HG03175 (cell line): ENCODE data around the gene CDK14.

ENCODE experiments used
- ATAC-seq: cut with Tn5 transposase; IDR thresholded peaks from one replicate; pipeline ENCODE4 v1.9.1; 2021; ENCODE audit warnings: mild to moderate bottlenecking, moderate library complexity; ENCODE audit not compliant: unreplicated experiment

CDK14 gene

DNA sequence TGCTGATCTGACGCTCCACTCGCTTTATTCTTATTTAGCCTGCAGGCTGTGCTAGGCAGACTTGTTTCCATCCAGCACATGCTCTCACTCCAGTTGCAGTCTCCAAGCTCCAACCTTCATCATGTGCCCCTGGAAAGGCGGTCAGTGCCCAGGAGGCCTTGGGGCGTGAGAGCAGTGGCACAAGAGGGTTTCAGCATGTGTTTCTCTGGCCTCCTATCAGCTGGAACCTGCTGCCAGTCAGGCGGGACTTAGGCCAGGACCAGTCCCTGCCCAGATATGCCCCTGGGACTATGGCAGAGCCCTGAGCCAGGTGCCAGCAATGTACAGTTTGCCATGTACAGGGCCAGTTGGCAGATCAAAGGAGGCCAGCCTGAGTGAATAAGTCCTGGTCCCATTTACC, 337.9 kb downstream of the CDK14 start:
- ATAC-seq, result no peak

- no peak for ATAC-seq
These were observed 342.2 kb downstream of the CDK14 start for GRCh38 chr7:90938371-90938770.

DNA sequence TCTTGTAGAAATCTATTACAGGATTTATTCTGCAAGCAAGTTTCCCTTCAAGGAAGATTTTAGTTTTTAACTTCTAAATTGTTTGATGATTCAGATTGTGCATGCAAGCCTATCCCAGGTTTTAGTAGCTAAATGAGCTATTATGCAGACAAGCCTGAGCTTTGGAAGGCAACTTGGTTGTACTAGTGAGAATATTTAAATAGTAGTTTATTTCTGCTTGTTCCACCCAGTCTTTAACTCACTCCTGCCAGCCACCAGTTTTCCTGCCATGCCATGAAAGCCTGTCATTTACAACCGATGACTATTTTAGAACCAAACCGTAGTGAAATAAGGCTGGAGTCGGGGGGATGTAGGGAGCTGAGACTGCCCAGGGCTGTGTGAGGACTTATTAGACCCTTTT, 343.5 kb downstream of the CDK14 start:
- no peak for ATAC-seq

DNA sequence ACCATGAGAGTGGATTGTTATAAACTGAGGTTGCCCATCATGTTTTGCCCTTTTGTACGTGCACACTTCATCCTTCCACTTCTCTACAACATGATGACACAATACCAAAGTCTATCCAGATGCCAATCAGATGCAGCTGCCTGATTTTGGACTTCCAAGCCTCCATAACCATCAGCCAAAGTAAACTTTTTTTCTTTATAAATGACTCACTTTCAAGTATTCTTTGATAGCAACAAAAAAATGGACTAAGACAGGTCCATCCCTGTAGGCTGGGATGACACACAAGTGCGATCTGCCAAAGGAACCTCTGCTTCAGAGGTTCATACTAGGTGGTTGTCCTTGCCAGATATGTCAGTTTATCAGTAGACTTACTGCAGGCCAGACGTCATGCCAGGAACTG, 347.9 kb downstream of the CDK14 start:
- ATAC-seq, result no peak

- no peak for ATAC-seq
These were observed 349.1 kb downstream of the CDK14 start for GRCh38 chr7:90945104-90945787.

DNA sequence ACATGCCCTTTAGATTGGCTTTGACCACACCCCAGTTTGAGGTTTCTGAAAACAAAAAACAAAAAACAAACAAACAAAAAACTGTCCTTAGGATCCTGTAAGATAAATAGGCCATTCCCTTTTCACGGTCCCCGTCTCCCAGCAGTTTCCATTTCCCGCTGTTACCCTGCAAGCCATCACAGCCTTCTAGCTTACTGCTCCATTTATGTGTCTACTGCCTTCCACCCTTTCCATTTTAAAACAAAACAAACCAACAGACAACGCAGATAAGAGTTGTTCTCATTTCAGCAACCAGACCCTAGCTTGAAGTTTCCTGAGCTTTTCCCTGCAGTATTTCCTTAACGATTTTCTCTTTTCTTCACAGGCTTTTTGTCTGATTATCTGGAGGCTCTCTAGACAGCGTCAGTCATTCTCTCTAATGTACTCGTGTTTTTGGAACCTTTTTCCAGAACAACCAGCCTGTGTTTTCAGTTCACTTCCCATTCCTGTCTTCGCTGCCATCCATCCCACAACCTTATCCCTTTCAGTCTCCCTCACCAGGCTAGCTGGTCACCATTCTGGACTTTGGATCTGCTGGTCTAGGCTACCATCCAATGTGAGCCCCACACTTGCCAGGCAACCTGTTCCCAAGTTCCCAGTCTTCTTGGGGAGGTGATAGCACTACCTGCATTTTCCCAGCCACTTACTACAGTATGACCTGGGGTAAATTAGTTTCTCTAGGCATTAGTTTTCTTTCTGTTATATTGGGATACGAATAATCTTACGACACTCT, 350.8 kb downstream of the CDK14 start:
- no peak for ATAC-seq

- no peak for ATAC-seq
These were observed 352.0 kb downstream of the CDK14 start for GRCh38 chr7:90948085-90948484.

DNA sequence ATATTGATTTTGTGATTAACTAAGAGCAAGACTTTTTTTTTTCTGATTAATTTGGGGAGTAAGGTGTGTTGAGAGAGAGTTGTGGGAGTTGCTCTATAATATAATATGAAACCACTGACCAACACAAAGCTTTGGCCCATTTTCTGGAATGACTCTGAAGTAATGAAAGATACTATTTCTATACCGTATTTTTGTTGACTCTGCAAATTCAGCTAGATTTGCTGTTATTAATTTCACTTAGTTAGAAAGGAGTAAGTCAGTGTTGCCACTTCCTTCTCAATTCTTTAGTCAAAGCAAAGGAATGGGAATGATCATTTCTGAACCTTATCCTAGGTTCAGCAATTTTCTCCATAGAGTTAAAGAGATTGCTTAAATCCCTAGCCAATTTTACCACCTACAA, 355.1 kb downstream of the CDK14 start:
- ATAC-seq, result no peak

DNA sequence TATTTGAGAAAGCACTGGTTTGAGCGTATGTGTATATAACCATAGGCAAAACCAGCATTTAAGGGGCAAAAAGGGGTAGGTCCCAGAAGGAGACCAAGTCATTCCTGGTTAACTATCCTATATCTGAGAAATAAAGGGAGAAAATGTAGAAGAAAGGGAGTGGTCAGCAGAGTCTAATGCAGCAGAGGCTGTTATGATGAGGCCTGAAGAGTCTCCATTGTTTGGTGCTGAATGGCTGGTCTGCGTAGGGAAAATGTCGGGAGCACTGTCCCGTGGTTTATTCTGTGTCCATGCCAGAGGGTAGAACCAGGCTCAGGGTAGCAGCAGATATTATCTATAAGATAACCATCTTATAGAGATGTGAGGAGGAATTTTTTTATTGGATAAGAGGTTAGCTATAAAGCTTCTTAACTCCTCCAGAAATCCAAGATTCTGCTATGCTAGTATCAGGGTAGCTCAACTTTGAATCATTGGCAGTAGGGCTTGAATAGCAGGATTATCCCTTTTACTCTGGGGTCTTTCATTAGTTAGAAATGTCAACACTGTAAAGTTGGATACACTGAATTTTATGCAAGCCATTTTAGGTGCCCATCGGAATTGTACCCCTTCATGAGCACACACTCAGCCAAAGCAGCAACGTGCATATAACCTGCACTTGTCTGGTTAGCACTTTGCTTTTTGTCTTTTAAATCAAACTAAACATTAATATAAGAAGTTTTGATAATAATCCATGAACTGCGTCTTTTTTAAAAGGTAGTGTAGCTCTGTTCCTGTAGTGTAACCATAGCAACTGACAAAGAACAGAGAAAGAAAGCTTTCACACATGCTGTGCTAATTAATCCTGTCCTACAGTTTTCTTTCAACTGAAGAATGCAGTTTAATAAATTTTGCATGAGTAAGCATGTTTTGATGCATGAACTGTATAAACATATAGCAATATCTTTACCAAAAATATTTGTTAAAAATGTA, 356.1 kb downstream of the CDK14 start:
- ATAC-seq, result no peak

DNA sequence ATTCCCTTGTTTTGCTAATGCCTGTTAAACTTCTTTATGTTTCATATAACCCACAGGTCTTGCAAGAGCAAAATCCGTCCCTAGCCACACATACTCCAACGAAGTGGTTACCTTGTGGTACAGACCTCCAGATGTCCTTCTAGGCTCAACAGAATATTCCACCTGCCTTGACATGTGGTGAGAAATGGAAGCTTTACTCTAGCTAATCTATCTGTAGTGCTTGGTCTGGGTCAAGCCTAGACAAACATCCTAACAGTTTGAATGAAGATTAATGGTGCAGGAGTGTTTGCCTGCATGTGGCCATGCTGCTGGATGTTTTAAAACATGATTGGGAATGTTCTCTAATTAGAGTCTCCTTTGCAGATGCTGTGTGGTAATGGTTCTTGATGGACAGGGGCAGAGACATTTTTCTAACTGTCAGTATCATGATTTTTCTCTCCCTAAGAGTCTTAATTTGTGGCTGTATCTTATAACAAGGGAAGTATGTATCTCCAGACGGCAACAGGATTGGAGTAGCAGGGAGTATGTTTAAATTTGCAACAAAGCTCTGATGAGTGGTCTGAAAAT, 359.6 kb downstream of the CDK14 start:
- no peak for ATAC-seq

- ATAC-seq, result no peak
These were observed 361.8 kb downstream of the CDK14 start for GRCh38 chr7:90957883-90958282.

- no peak for ATAC-seq
These were observed 362.5 kb downstream of the CDK14 start for GRCh38 chr7:90958647-90959046.

GRCh38 chr7:90961037-90961725, 365.1 kb downstream of the CDK14 start:
- ATAC-seq, result no peak

- ATAC-seq, result no peak
These were observed 369.1 kb downstream of the CDK14 start for GRCh38 chr7:90965211-90965610.

- ATAC-seq, result no peak
These were observed 370.2 kb downstream of the CDK14 start for GRCh38 chr7:90966346-90966745.

GRCh38 chr7:90968871-90969270, 372.8 kb downstream of the CDK14 start:
- no peak for ATAC-seq

DNA sequence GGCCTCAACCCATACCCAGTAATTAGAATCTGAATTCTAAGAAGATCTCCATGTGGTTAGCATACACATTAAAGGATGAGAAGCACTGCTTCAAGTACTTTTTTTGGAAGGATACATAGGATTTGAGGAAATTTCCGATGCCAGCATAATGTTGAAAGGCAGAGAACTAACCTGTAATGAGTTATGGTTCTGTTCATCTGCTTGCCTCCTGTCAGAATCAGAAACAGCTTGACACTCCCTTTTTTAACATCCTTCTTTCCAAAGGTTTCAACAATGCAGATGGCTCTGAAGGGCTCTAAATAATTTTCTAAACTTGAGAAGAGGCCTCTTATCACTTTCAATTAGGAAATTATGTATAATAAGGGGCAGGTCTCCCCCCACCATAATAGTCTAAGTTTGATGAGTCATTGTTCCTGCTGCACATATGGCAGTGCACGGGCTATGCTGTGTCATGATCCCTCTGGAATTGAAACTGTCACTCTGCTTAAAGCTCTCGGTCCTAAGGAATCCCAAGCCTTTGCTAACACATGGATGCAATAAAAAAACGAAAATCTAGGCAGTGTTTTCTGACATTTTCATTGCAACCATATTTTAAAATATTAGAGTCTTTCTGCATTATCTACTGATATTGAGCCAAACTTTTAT, 376.9 kb downstream of the CDK14 start:
- ATAC-seq, result no peak

GRCh38 chr7:90977056-90977455, 380.9 kb downstream of the CDK14 start:
- no peak for ATAC-seq

- ATAC-seq, result no peak
These were observed 384.4 kb downstream of the CDK14 start for GRCh38 chr7:90980545-90980944.

GRCh38 chr7:90982228-90982627, 386.1 kb downstream of the CDK14 start:
- ATAC-seq, result no peak
